Measurements from ENCODE around the gene CNIH4. TPM values are rescaled to one million over a fixed set of nuclear protein-coding genes. Genes with fewer than 3 reads are reported as not detected.

CNIH4 gene
- total RNA-seq, 4 donors from 2014 or later, result 27.7 to 63.9 (median 41.0) TPM

DNA sequence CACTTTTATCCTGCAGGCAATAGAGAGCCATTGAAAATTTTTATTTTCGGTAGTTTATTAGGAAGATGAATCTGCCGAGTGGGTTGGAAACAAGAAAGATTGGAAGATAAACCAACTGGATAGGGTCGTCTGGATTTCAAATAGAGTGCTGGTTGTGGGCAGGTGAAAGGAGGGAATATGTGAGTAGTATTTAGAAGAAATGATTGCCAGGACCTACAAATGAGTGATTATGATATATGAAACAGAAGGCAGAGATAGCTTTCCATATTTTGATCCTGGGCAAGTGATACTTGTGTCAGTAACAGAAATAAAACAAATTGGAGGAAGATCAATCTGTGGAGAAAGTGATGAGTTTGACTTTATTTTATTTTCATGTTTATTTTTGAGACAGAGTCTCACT lies 2.5 kb downstream of the CNIH4 start:
- no peak for TF ChIP-seq CTCF (IDR thresholded peaks at IDR 0.05; ENCODE audit: low read depth)

- no peak for TF ChIP-seq CTCF (IDR thresholded peaks at IDR 0.05; ENCODE audit: low read depth)
Measured at GRCh38 chr1:224368409-224368808, 11.7 kb downstream of the CNIH4 start.

GRCh38 chr1:224373008-224373590 lies 16.4 kb downstream of the CNIH4 start:
- no peak for TF ChIP-seq CTCF (IDR thresholded peaks at IDR 0.05; ENCODE audit: low read depth)

- TF ChIP-seq CTCF (IDR thresholded peaks at IDR 0.05; ENCODE audit: low read depth), result no peak
Measured at GRCh38 chr1:224375059-224375458, 18.4 kb downstream of the CNIH4 start.

- TF ChIP-seq CTCF (IDR thresholded peaks at IDR 0.05; ENCODE audit: low read depth), result no peak
Measured at GRCh38 chr1:224377676-224378006, 21.0 kb downstream of the CNIH4 start.

DNA sequence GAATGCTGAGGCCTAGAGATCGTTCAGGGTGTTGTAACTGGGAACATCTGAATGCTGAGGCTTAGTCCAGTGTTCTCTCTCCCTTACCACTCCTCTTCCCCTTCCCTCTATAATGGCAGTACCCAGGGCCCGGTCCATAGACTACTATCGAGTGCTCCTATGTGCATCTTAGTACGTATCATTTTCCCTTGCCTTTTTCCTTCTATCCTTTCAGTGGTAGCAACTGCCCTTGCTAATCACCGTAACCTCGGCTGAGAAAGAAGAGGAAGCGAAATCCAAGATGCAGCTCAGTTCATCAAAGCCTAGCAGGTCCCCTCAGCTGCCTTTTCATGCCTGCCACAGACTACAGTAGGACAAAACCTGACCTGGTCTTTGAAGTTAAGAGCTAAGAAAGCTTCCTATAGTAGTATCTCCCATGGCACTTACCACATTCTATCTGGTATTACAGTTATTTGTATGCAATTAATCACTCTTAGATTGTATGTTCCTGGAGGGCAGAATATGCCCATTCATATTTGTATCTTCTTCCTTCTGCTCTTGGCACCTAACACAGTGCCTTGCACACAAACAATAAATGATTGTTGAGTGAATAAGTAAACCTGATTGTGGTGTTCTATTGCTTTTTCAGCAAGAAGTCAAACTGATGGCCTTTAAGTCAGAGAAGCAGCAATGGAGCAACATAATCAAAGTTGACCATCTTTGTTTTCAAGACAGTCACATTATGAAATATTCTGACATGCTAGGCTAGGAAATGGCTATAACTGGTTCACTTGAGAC lies 22.4 kb downstream of the CNIH4 start:
- no peak for TF ChIP-seq CTCF (IDR thresholded peaks at IDR 0.05; ENCODE audit: low read depth)

DNA sequence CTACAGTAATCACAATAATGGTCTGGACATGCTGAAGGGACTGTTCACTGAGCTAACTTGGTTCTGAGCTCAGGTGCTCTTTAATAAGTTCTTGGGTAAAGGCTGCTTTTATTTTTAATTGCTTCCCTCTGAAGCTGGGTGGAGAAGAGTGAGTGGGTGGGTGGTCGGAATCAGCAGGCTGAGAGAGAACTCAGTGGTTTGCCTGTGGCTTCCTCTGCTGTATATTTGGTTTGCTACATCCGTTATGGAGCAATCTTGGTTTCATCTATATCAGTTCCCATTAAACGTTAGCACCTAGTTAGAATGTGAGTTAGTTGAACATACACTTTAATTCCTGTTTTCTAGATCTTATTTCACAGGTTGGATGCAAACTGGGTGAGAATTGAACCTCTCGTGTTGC lies 23.3 kb downstream of the CNIH4 start:
- TF ChIP-seq CTCF (IDR thresholded peaks at IDR 0.05; ENCODE audit: low read depth), result no peak
